HG03108 (cell line): ENCODE results near the gene ASIC4.

Experiments
- ATAC-seq: cut with Tn5 transposase; IDR thresholded peaks from one replicate; pipeline ENCODE4 v1.9.1; 2021; ENCODE audit warnings: moderate library complexity; ENCODE audit not compliant: unreplicated experiment

Gene ASIC4

DNA sequence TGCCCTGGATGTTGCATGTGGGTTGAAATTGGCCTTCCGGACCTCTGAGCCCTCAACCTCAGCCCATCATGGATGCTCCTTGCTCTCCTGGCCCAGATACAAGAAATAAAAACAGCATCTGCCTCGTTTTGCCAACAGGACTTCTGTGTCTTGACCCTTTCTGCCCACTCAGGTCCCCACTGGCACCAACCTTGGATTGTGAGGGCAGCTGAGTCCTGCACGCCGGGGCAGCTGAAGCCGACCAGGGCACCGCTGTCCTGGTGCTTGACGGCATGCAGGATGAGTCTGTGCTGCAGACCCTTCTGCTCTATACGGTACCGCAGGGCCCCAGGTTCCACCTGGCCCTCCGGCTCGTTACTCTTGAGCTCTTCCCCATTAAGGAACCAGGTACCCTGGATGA is 52.4 kb downstream of the ASIC4 start:
- no peak for ATAC-seq

DNA sequence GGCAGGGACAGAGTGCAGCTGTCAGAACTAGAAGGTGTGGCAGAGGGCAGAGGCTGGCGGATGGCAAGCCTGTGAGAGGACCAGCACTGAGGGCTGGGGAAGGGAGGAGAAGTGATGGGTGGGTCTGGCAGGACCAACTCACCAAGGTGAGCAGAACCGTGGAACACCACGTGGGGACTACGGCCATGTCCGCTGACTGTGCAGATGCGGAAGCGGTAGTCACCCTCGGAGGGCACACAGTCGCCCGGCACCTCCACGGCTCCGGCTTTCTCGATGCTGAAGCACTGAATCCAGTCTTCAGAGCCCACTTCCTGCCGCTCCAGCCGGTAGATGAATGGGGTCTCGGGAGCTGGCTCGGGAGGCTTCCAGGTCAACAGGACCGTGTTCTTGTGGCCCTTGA is 52.8 kb downstream of the ASIC4 start:
- no peak for ATAC-seq

DNA sequence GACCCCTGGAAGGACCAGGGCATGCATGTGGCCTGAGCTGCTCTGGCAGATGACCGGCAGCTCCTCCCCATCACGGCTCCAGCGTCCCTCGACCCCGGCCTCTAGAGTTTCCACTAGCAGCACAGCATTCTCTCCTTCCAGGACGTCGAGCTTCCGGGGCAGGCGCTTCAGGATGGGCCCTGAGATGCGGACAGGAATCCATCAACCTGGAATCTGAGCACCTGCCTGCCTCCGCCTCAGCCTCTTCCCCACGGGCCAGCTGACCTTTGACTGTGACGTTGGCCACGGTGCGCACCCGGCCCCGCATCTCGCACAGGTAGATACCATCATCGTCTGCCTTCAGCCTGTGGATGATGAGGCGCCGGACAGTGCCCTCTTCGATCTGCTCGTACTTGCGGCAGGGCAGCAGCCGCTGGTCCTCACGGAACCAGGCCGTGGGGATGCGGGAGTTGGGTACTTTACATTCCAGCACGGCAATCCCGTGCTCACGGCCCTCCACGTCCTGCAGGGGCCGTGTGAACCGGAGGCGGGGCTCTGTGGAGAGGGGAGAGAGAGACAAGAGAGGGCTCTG is 53.6 kb downstream of the ASIC4 start:
- ATAC-seq = no peak

DNA sequence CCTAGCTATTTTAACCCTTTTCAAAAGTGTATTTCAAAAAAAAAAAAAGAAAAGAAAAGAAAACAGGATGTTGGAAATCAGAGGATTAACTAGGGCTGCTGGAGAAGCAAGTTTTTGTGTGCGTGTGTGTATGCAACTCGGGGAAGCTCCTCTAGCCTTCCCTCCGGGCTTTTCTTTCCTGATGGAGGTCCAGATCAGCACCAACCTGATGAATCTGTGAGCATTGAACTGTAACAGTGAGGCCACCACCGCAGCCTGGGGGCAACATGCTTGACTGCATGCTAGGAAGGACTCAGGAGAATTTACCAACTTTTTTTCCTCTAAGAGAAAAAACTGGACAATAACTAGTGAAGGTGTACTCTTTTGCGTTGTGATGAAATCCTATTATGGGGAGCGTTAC is 54.8 kb downstream of the ASIC4 start:
- no peak for ATAC-seq

- ATAC-seq = no peak
These were observed 55.4 kb downstream of the ASIC4 start for GRCh38 chr2:219569635-219570034.

- ATAC-seq = no peak
These were observed 56.1 kb downstream of the ASIC4 start for GRCh38 chr2:219570194-219570923.

GRCh38 chr2:219570924-219571310 is 56.6 kb downstream of the ASIC4 start:
- no peak for ATAC-seq

GRCh38 chr2:219571311-219572236 is 57.3 kb downstream of the ASIC4 start, which contains the start of gene OBSL1:
TSS of gene OBSL1 (minus strand) at chr2:219571539. CDS start at chr2:219571232, 307 bp downstream.
- ATAC-seq = no peak

DNA sequence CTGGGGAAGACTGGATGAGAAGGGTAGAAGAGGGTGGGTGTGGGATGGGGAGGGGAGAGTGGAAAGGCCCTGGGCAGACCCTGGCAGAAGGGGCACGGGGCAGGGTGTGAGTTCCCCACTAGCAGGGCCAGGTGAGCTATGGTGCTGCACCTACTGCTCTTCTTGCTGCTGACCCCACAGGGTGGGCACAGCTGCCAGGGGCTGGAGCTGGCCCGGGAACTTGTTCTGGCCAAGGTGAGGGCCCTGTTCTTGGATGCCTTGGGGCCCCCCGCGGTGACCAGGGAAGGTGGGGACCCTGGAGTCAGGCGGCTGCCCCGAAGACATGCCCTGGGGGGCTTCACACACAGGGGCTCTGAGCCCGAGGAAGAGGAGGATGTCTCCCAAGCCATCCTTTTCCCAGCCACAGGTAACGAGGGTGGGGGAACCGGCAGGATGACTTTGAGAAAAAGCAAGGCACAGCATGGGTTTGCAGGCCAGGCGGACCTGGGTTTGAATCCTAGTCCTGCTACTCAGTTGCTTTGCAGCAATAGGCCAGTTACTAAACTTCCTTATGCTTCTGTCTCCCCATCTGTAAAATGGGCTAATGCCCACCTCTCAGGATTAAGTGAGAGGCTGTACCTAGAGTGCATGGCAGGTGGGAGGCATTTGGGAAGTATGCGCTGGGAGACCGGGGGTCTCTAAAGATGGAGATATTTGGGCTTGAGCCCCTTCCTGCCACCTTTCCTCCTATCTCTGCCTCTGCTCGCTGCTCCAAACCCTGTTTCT is 58.1 kb downstream of the ASIC4 start, which contains the start of gene INHA:
TSS of gene INHA (plus strand) at position 74 of the 765 bp plus-strand sequence. CDS start at position 139, 65 bp downstream.
- no peak for ATAC-seq

DNA sequence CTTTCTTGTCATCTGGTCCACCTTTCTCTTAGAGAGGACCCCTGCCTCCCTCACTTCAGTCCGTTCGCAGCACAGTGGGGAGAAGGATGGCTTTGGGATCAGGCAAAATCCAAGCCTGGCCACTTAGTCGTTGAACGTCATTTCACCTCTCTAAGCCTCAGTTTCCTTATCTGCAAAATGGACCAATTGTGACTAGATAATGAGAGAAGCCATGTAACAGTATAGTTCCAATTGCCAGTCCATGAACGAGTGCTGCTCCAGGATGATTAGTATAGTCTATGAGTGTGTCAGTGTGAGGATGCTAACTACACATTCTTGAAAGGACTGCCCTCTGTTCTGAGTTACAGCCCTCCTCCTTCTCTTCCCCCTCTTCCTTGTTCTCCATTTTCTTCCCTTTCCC is 58.9 kb downstream of the ASIC4 start:
- ATAC-seq = no peak

- no peak for ATAC-seq
These were observed 60.4 kb downstream of the ASIC4 start for GRCh38 chr2:219574484-219575311.

- no peak for ATAC-seq
These were observed 61.6 kb downstream of the ASIC4 start for GRCh38 chr2:219575566-219576504.

- ATAC-seq = no peak
These were observed 62.5 kb downstream of the ASIC4 start for GRCh38 chr2:219576505-219577388.

DNA sequence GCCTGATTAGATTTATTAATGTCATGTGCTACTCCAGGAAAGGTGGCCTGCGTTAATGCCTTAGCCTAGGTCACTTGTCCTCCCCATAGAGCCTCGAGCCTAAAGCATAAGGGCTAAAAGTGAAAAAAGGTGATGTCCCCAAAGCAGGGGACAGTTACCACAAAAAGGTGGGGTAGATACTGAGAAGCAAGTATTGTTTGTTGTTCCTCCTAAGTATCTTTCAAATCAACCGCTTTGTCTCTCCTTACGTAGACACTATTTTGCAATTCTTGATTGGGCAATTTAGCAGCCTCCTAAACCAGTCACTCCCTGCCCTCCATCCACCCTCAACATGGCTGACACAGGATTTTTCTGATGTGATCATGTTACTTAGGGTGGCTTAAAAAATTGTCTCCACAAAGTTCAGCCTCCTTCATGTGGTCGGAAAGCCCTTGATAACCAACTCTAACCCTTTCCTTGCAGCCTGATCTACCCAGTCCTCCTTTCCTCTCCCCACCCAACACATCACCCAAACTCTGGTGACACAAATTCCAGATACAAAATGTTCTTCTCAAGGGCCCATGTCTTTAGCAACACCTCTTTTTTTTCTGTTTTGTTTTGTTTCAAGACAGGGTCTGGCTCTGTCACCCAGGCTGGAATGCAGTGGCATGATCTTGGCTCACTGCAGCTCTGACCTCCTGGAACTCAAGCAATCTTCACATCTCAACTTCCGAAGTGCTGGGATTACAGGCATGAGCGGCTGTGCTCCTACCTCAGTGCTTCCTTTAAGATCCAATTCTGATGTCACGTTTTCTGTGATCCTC is 64.7 kb downstream of the ASIC4 start:
- no peak for ATAC-seq

DNA sequence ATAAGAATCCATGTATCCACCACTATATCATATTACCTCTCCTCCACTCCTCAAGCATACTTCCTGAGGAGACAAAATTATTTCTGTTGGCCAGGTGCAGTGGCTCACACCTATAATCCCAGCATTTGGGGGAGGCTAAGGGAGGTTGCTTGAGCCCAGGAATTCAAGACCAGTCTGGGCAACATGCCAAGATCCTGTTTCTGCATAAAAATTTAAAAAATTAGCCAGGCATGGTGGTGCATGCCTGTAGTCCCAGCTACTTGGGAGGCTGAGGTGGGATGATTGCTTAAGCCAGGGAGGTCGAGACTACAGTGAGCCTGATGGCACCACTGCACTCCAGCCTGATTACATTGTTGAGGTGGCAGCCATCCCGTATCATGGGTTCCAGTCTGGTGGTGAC is 67.1 kb downstream of the ASIC4 start:
- no peak for ATAC-seq
